ENCODE results near the gene DIP2A.

DIP2A gene

GRCh38 chr21:46606427-46606813 is 147.7 kb downstream of the DIP2A start:
- intact Hi-C loops (cut with DNase I) = no loop called here
- DNase-seq = no peak

GRCh38 chr21:46607636-46608035 is 148.9 kb downstream of the DIP2A start:
- intact Hi-C loops (cut with DNase I) = no loop called here
- no peak for DNase-seq

GRCh38 chr21:46608672-46609111 is 150.0 kb downstream of the DIP2A start:
- intact Hi-C loops (cut with DNase I) = no loop called here
- no peak for DNase-seq

GRCh38 chr21:46610018-46610701 is 151.5 kb downstream of the DIP2A start:
- DNase-seq = no peak
- intact Hi-C loops (cut with DNase I) = no loop called here

GRCh38 chr21:46613391-46613790 is 154.7 kb downstream of the DIP2A start:
- intact Hi-C loops (cut with DNase I) = no loop called here
- no peak for DNase-seq

GRCh38 chr21:46616050-46616449 is 157.4 kb downstream of the DIP2A start:
- no peak for DNase-seq
- intact Hi-C loops (cut with DNase I) = no loop called here

GRCh38 chr21:46616656-46617055 is 158.0 kb downstream of the DIP2A start:
- DNase-seq = no peak
- intact Hi-C loops (cut with DNase I) = no loop called here

GRCh38 chr21:46617267-46618051 is 158.8 kb downstream of the DIP2A start:
- DNase-seq = no peak
- intact Hi-C loops (cut with DNase I) = no loop called here

GRCh38 chr21:46618738-46619379 is 160.2 kb downstream of the DIP2A start:
- intact Hi-C loops (cut with DNase I) = no loop called here
- DNase-seq = no peak

Data from posterior cingulate gyrus (tissue), 11 donors.